GM19438 (cell line): Measurements from ENCODE around the gene INPP5A.

Experiments
- ATAC-seq: cut with Tn5 transposase; IDR thresholded peaks from one replicate; pipeline ENCODE4 v1.9.1; 2021; ENCODE audit warnings: low read depth; ENCODE audit not compliant: unreplicated experiment

Gene INPP5A

DNA sequence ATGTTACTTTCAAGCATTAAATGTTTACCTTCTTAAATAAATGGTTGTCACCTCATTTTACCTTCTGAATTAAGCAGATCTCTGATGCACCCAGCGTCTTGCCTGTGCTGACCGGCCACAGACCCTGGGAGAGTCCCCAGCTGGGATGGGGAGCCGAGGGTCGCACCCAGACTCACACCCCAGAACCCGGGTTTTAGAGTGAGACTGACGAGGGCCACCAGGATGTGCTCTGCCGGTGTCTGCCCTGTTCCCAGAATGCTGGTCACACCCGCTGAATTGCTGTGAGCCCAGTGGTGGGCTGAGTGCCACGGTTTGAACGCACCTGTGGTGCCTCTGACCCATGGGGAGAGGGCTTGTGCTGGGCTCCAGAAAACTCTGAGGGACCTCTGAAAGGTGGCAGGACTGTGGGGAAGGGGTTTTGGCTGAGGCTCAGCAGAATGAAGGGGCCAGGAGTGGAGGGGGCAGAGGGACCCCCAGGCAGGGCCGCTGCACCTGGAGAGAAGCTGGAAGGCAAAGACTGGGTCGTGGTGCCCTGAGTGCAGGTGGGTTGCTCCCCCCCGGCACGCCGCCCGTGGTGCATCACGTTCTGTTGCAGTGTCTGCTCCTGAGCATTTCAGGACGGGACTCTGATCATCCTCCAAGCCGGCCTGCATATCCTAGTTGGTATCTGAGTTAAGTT, 39.2 kb downstream of the INPP5A start:
- no peak for ATAC-seq

DNA sequence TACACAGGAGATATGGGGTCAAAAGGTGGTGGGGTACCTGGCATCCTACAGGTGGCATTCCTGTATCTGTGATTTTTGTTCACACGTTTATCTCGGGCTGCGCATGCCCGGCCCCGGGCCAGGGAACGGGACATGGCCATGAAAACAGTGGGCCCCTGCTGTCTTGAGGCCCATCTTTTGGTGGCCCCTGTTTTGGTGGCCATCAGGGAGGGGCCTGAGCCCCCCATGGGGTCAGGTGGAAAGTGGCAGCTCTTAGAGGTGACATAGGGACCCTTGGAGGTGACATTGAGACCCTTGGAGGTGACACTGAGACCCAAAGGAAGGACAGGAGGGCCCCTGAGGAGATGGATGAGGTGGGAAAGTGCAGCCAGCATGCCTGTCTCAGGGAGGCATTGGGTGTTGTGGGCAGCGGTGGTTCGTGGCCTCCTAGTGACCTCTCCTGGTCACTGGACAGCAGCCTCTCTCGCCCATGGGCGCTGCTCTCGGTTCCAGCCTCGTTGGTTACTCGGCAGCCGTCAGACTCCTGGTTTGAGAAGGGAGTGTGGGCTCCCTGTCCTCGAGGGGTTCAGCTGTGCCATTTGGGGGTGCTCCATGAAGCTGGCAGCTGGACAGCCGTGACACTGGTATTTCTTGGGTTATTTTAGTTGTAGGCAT, 39.9 kb downstream of the INPP5A start:
- no peak for ATAC-seq

DNA sequence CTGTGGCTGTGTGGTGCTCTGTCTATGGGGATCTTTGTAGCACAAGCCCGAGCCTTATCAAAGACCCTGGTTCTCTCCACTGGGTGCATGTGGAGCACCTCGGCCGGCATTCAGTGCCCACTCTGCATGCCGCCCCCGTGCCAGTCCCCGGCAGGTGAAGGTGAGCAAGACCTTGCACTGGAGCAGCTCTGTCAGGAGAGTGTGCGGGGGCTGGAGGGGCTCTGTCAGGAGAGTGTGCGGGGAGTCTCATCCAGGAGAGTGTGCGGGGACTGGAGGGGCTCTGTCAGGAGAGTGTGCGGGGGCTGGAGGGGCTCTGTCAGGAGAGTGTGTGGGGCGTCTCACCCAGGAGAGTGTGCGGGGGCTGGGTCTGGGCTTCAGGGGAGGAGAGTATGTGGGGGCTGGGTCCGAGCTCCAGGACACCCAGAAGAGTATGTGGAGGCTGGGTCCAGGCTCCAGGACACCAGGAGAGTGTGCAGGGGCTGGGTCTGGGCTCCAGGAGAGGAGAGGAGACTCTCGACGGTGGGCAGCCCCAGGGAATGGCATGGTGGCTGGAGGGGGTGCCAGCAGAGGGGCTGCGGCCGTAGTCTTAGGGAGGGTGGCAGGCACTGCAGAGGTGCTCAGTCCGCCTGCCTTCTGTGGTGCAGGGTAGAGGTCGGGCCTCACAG, 40.8 kb downstream of the INPP5A start:
- no peak for ATAC-seq

DNA sequence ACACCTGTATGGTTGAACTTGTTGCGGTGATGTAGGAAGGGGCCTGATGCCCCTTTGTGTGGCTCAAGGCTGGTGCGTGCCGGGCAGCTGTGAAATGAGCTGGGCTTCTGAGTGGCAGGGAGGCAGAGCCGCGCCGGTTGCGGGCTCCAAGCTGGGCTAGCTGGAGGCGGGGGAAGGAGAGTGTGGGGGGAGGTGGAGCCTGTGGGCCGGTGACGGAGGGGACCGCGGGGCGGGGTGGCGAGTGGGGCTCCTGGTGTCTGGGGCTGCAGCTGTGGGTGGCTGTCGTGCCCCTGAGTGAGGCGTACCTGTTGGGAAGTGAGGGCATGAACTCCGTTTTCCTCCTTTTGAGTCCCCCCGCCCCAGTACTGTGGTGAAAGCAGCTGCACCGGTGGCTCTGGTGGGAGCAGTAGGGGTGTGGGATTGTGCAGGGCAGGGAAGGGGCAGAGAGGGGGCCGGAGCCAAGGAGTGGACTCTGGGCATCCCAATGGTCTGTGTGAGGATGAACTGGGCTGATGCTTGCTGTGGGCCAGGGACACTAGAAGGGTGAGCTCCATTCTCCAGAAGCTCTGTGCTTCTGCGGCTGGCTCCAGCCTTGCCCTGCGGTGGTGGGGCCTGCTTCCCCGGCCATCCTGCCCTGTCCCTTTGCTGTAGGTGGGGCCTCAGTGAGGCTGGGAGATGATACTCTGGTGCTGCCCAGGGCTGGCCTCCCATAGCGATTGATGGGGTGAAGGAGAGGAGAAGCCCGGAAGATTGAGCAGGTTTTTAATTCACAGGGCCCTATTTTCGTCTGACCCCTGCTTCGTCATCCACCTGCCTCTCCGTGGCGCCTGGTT, 41.7 kb downstream of the INPP5A start:
- ATAC-seq = no peak

DNA sequence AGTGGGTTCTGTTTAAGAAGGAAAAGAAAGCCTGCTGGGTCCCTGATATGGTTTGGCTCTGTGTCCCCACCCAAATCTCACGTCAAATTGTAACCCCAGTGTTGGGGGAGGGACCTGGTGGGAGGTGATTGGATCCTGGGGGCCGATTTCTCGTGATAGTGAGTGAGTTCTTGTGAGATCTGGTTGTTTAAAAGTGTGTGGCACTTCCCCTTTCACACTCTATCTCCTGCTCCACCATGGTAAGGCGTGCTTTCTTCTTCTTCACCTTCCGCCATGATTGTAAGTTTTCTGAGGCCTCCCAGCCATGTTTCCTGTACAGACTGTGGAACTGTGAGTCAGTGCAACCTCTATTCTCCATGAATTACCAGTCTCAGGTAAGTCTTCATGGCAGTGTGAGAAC, 42.6 kb downstream of the INPP5A start:
- no peak for ATAC-seq

DNA sequence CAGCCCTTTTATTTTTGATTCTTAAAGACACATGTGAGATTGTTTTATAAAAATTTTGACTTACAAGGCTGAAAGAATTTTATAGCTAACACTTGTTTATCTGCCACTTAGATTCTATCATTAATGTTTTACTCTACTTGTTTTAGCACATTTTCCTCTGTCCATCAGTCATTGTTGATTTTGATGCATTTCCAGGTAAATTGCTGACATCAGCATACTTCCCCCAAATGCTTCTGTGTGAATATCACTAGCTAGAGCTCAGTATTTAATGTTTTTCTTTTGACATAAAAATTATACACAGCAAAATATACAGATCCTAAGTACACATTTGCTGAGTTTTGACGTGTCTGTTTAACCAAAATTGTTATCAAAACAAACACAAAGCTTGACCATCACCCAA, 43.0 kb downstream of the INPP5A start:
- no peak for ATAC-seq

DNA sequence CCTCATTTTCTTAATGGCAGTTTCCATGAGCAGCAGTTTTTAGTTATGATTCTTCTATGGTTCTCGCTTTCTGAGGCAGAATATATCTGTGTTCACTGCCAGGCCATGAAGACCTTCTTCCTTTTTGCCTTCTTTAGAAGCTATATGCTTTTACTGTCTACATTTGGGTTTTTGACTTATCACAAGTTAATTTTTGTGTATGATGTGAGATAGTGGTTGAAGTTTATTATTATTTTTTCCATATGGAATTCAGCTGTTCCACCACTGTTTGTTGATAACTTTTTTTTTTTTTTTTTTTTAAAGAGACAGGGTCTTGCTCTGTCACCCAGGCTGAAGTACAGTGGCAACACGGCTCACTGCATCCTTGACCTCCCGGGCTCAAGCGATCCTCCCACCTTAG, 44.5 kb downstream of the INPP5A start:
- ATAC-seq = no peak

DNA sequence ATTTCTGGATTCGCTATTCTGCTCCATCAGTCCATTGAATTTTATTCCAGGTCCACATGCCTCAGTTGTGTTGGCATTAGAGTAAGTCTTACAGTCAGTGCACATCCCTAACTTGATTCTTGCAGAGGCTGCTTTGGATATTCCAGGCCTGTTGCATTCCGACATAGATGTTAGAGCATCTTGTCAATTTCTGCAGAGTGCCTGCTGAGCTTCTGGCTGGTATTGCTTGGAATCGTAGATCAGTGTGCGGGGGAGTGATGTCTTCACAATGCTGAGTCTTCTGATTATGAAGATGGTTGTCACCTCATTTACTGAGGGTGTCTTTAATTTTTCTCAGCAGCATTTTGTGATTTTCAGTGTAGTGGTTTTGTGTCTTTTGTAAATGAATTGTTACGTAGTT, 45.2 kb downstream of the INPP5A start:
- ATAC-seq = no peak

DNA sequence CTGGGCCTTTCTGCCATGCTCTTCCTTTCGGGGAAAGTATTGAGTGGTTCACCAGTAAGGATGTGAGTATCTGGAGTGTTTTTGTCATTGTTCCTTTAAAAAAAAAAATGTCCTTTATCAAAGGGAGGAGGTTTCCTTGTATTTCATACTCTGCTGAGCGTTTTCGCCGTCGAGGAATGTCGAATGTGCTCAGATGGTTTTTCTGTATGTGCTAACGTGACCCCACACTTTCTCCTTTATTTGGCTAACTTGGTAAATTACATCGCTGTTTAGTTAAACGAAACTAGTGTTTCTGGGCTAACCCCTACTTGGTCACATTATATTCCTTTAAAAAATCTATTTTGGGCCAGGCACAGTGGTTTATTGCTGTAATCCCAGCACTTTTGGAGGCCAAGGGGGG, 45.9 kb downstream of the INPP5A start:
- ATAC-seq = no peak

DNA sequence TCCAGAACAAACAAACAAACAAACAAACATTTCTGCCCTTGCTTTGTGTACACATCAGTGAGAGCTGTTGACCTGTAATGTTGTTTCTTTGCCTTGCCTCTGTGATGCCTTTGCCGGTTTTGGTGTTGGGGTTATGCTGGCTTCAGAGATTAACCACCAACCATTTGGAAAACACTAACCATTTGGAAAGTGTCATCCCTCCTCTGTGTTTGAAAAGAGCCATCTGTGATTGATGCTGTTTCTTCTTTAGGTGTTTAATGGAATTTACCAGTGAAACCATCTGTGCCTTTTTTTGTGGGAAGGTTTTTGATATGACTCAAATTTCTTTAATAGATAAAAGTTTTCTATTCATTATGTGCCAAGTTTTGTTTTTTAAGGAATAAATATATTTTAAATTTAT, 46.5 kb downstream of the INPP5A start:
- no peak for ATAC-seq

DNA sequence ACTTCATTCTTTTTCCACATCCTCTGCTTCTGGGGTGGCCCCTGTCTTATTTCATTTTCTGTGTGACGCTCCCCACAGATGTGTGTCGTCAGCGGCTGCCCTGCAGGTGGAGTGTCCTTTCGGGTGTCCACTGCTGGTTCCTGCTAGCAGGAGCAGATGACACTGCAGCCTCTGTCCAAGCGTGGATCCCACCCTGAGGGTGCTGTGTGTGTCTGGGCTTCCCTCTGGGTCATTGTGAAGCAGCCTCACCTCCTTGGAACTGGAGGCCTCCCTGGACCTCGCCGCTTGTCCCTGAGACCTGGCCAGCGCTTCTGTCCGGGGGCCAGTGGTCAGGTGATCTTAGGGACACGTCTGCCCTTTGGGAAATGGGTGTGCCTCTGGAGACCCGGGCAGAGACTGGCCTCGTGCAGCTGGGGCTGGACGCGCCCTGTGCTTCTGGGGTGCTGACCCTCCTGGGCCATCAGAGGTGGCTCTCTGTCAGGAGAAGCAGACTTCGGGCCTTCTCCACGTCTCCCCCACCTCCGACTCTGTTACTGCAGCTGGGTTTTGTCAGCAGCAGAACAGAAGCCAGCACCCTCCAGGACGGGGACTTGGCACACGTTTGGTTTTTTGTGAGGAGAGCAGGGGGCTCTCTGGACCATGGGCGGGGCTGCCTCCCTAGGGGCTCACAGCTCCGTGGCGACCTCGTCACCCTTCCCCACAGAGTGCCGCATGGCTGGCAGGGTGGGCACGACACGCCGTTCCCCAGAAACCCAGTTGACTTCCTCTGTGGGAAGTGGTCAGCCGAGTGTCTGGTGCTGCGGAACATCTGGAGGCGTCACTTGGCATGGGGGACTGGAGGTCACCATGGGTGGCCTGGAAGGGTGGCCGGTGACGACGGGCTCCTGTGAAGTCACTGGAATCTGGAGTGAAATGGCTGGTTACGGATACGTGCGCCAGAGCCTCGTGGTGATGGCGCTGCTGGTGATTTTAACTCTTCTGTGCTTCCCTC, 48.4 kb downstream of the INPP5A start:
- no peak for ATAC-seq

DNA sequence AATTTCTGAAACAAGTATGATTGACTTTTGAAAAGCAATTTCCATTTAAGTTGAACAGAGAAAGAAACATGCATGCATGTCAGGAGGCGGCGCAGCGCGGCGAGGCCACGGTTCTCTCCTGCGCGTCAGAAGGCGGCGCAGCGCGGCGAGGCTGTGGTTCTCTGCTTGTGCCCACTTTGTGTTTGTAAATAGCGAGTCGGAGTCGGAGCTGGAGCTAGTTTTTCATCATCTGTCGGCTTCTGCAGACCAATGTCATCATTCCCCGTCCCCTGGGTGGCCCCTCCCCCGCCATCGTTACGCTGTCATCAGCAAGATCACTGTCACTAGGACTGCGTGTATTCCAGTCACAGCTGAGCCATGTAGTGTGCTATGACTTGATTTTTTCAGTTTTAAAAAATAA, 49.2 kb downstream of the INPP5A start:
- ATAC-seq = no peak

DNA sequence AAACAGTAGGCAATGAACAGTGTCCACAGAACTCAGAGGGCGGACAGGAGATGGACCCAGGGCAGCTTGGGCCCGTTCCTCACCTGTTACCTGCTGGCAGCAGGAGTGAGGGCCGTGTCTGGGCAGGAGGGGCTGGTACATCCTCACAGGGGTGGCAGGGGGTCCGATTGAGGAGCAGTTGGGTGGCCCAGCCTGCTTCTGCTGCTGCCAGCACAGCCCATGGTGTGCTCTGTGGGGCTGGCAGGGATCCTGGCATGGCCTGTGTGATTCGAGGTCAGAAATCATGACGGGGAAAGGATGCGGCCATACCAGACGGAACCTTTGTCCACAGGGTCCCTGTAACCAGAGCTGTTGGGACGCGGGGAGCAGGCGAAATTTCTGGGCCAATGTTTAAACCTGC, 49.6 kb downstream of the INPP5A start:
- ATAC-seq = no peak

DNA sequence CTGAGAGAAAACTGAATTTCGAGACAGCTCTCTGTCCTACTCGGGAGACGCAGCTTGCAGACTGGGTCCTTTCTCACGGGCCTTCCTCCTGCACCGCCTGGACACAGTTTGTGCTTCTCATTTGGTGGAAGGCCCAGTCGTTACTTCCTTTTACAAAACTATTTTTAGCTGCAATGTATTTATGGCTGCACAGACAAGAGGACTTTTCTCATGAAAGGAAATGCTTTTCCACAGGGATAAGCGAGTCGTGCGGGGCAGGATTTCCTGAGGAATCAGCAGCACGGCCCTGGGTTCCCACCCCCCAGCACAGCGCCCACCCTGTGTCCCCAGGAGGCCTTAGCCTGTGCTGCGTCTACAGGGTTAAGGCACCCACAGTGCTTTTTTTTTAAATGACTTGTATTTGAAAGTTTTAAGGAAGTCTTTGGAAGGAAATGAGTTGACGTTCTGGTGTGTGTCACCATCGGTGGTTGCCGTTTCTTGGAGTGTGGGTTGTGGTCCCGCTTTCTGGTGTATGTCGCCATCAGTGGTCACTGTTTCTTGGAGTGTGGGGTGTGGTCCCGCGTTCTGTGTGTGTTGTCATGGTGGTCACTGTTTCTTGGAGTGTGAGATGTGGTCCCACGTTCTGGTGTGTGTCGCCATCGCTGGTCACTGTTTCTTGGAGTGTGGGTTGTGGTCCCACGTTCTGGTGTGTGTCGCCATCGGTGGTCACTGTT, 50.9 kb downstream of the INPP5A start:
- ATAC-seq = no peak

DNA sequence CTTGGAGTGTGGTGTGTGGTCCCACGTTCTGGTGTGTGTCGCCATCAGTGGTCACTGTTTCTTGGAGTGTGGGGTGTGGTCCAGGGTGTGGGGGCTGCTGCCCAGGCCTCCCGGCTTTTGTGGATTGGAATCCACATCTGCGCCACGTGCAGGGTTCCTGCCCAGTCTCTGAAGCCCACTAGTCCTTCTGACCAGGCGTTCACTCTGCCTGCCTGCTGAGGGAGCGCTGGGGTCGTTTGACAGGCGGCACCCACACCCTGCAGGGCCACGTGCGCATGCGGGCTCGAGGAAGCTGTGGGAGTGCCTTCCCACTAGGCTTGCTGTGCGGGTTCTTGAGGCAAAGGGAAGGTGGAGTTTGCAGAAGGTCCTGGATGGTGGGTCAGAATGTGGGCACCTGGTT, 51.4 kb downstream of the INPP5A start:
- ATAC-seq = no peak

DNA sequence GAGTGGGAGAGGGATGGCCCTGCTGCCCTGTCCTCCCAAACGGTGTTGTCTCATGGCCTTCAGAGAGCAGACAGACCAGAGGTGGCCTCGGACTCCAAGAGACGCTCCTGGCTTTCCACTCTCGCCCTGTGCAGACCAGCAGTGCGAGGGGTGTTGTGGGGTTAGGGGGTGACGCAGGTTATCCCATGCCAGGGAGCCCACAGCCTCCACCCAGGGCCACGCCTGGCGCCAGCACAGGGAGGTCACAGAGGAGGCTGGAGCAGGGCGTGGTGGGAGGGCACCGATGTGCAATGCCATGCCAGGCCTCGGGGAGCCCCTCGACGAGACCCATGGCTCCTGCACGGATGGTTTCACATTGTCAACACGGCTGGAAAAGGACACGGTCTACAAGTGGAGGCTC, 52.1 kb downstream of the INPP5A start:
- ATAC-seq = no peak

DNA sequence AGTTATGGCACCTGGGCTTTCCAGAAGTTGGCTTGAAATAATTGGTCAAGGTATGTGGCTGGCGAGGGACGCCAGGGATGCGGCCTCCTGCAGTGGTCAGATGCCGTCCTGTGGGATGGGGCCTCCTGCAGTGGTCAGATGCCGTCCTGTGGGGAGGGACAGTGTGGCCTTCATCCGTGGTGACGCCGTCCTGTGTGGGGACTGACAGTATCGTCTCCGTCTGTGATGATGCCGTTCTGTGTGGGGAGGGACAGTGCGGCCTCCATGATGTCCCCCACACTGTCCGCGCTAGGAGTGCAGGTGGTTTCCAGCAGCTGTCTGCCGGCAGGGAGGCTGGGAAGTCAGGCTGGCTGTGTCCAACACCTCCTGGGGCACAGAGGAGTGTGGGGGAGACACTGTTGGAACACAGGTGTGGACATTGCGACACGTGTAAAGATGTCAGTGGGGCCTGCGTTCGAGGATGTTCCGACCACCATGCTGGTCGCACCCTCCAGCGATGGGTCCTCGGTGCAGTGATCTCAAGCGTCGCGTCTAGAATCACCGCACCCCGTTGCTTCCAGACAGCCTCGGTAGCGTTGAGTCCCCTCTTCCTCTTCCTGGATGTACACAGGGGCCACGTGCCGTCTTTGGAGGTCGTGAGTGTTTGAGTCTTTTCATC, 52.6 kb downstream of the INPP5A start:
- ATAC-seq = no peak

DNA sequence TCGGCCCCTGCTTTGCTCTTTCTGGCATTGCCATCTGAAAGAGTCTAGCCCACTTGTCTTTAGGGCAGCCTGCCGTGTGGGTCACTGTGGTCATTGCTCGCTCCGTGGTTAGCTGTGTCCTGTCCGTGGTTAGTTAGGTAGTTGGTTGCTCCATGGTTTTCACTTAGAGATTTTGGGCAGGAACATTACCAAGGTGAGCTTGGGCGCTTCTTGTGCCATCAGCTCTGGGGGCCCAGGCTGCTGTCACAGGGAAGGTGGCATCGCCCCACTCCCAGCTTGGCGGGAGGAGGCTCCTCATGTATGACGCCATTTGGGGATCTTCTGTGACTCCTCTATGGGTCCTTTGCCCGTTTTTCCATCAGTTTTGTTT, 53.1 kb downstream of the INPP5A start:
- ATAC-seq = no peak
